ENCODE measurements around the gene PLXNA4.

DNA sequence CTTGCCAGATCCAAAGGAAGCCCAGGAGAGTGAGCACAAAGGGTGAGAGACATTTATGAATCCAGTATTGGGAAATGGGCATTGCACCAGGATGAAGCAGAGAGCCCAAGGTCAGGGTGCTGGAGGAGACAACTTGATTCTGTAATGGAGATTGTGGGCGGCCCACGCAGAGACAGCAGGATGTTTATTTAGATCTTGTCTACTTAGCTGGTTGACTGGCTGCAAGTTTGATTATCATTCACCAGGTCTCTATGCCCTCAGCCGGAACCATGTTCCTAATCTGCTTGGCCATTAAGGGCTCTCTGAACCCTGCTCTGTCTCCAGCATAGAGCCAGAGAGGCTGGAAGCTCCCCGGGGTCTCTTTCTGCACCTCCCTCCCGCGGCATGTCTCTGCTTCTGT is 188.7 kb downstream of the PLXNA4 start:
- no peak for TF ChIP-seq POLR2AphosphoS5 (IDR thresholded peaks at IDR 0.05; ENCODE audit: low read depth, low read length)
- TF ChIP-seq POLR2A (IDR thresholded peaks at IDR 0.05; ENCODE audit: low read depth, low read length), result no peak
- no peak for TF ChIP-seq TAF1 (IDR thresholded peaks at IDR 0.05; ENCODE audit: borderline replicate concordance, low read depth, low read length)

All from GM12892 (cell line).